Gastroesophageal sphincter (tissue), 4 donors: ENCODE results near the gene OTOG. TPM values are rescaled to one million over a fixed set of nuclear protein-coding genes. Genes with fewer than 3 reads are reported as not detected.

Experiments
- ATAC-seq: fragments of 150-250 bp; one replicate; pipeline ENCODE4 v1.9.1; 2016; ENCODE audit warnings: mild to moderate bottlenecking, moderate library complexity
- H3K27ac ChIP-seq, 4 donors: fragments of 200-600 bp; sonication (generic) in 3 of 4; 1 replicate in 3 of 4; 2 replicates in 1 of 4; pipeline ENCODE4 v1.5.1; 2016 to 2019
- H3K27me3 ChIP-seq: fragments of 200-600 bp; sonication (generic); one replicate; pipeline ENCODE4 v1.5.1; 2019
- H3K36me3 ChIP-seq, 2 donors: fragments of 200-600 bp; sonication (generic); one replicate each; pipeline ENCODE4 v1.5.1; 2019; ENCODE audit warnings: control low read depth in 1 of 2
- H3K4me1 ChIP-seq, 3 donors: fragments of 200-600 bp; sonication (generic); 1 replicate in 2 of 3; 2 replicates in 1 of 3; pipeline ENCODE4 v1.5.1; 2016 to 2019; ENCODE audit warnings: control low read depth in 2 of 3
- H3K4me3 ChIP-seq, 2 donors: fragments of 200-600 bp; sonication (generic); one replicate each; pipeline ENCODE4 v1.5.1; 2019; ENCODE audit warnings: mild to moderate bottlenecking in 1 of 2, moderate library complexity in 1 of 2
- H3K9me3 ChIP-seq, 3 donors: fragments of 200-600 bp; sonication (generic); one replicate each; pipeline ENCODE4 v1.5.1; 2017 to 2019; ENCODE audit warnings: control low read depth in 2 of 3
- CTCF ChIP-seq, 4 experiments: fragments of 200-600 bp in 2 of 4; fragments of 450-650 bp in 2 of 4; sonication (generic) in 1 of 4; IDR thresholded peaks; one replicate each; pipeline ENCODE4 v1.5.1; 2017 to 2019; ENCODE audit warnings: antibody characterized with exemption in 4 of 4, mild to moderate bottlenecking in 2 of 4, moderate library complexity in 2 of 4
- EP300 ChIP-seq: sonication (generic); formaldehyde crosslinking; IDR thresholded peaks from one replicate; pipeline ENCODE4 v1.6.1; 2017; ENCODE audit warnings: antibody characterized with exemption, mild to moderate bottlenecking
- POLR2A ChIP-seq, 2 donors: fragments of 450-650 bp; IDR thresholded peaks; one replicate each; pipeline ENCODE4 v1.6.1; 2017; ENCODE audit warnings: antibody characterized with exemption in 2 of 2, mild to moderate bottlenecking in 2 of 2, moderate library complexity in 1 of 2
- POLR2AphosphoS5 ChIP-seq: sonication (generic); formaldehyde crosslinking; IDR thresholded peaks from one replicate; pipeline ENCODE4 v1.6.1; 2017; ENCODE audit warnings: antibody characterized with exemption
- WGBS, 2 donors: methylation state at CpG; one replicate each; pipeline ENCODE4 v1.1.5; 2018; ENCODE audit warnings: low coverage in 1 of 2; 5-methylcytosine and 5-hydroxymethylcytosine counted together
- total RNA-seq, 4 donors: library from RNA; depleted of rRNA; stranded (reverse); fragments of >200 nt; gene quantifications; one replicate each; pipeline ENCODE4 v1.1.0, GENCODE V29; 2016

OTOG gene
- total RNA-seq, 4 donors from 2014 or later = not detected

- no peaks in the 10 kb centered on the region for H3K36me3 ChIP-seq
- no peak overlapping the region for H3K27ac ChIP-seq
- H3K9me3 ChIP-seq = no peaks in the 10 kb centered on the region
- ATAC-seq = no peak
- peaks cover 58% of the 10 kb centered on the region for H3K27me3 ChIP-seq
- TF ChIP-seq CTCF (IDR thresholded peaks at IDR 0.05) (no peak), POLR2AphosphoS5 (no peak), POLR2A (IDR thresholded peaks at IDR 0.05) (no peak), EP300 (no peak)
- H3K4me1 ChIP-seq = no peaks in the 10 kb centered on the region
- no peak overlapping the region for H3K4me3 ChIP-seq
- WGBS, 2 donors = 9 to 17% methylated on average over 3 to 7 of the region's 8 CpGs
Measured at GRCh38 chr11:17686231-17686980, 139.3 kb downstream of the OTOG start.

GRCh38 chr11:17687946-17688670, 141.0 kb downstream of the OTOG start:
- no peak for ATAC-seq
- Histone ChIP-seq H3K4me3 (no peak overlapping the region), H3K9me3 (no peaks in the 10 kb centered on the region), H3K27me3 (peaks cover 70% of the 10 kb centered on the region), H3K27ac (no peak overlapping the region), H3K36me3 (no peaks in the 10 kb centered on the region), H3K4me1 (no peaks in the 10 kb centered on the region)
- TF ChIP-seq CTCF (IDR thresholded peaks at IDR 0.05) (no peak), POLR2A (IDR thresholded peaks at IDR 0.05) (no peak), POLR2AphosphoS5 (no peak), EP300 (no peak)
- WGBS, 2 donors = 66% methylated on average over 3 of the region's 18 CpGs; no CpG with 5 or more reads in 1 of the 2 donors

GRCh38 chr11:17691550-17691949, 144.5 kb downstream of the OTOG start:
- ATAC-seq = no peak
- Histone ChIP-seq H3K4me1 (no peaks in the 10 kb centered on the region), H3K4me3 (no peak overlapping the region), H3K27ac (no peak overlapping the region), H3K27me3 (peaks cover 74% of the 10 kb centered on the region), H3K9me3 (no peaks in the 10 kb centered on the region), H3K36me3 (no peaks in the 10 kb centered on the region)
- 33 to 34% methylated on average over 2 of the region's 2 CpGs for WGBS, 2 donors
- TF ChIP-seq POLR2AphosphoS5 (no peak), CTCF (IDR thresholded peaks at IDR 0.05) (no peak), EP300 (no peak), POLR2A (IDR thresholded peaks at IDR 0.05) (no peak)

- Histone ChIP-seq H3K9me3 (no peaks in the 10 kb centered on the region), H3K27ac (no peak overlapping the region), H3K4me1 (no peaks in the 10 kb centered on the region), H3K4me3 (no peak overlapping the region), H3K27me3 (peaks cover 74% of the 10 kb centered on the region), H3K36me3 (no peaks in the 10 kb centered on the region)
- no peak for ATAC-seq
- TF ChIP-seq POLR2A (IDR thresholded peaks at IDR 0.05) (no peak), CTCF (IDR thresholded peaks at IDR 0.05) (no peak), POLR2AphosphoS5 (no peak), EP300 (no peak)
- WGBS, 2 donors = 57 to 65% methylated on average over 4 to 5 of the region's 10 CpGs
Measured at GRCh38 chr11:17691976-17692375, 144.9 kb downstream of the OTOG start.
